Hematopoietic multipotent progenitor cell (in vitro differentiated cells): Measurements from ENCODE around the gene ENO1. TPM values are rescaled to one million over a fixed set of nuclear protein-coding genes. Genes with fewer than 3 reads are reported as not detected.
"Not testable (repeated sequence)": the region's sequence is repeated elsewhere in the genome, so short reads cannot be mapped to it uniquely, and the experiment has no call there.

Experiments used
- DNase-seq, 3 donors: peaks; one replicate each; pipeline ENCODE4 v3.0.0-alpha.2; 2011 to 2015; ENCODE audit warnings: low read depth in 2 of 3, low spot score in 2 of 3
- total RNA-seq: library from RNA; depleted of rRNA; stranded (reverse); fragments of >200 nt; gene quantifications from one replicate; pipeline ENCODE4 v1.2.3, GENCODE V29; 2012

Gene ENO1
- total RNA-seq, result 1,354 TPM

GRCh38 chr1:8878448-8878697 is at the start of gene ENO1:
ENO1 (minus strand) TSS chr1:8878686; CDS start chr1:8874908, 3,778 bp downstream.
- no peak for DNase-seq

GRCh38 chr1:8926707-8927694 is 48.5 kb upstream of the ENO1 start:
- DNase-seq, result no peak

GRCh38 chr1:8925960-8926359 is 47.5 kb upstream of the ENO1 start:
- no peak for DNase-seq

- peak in 2 of 3 donors; percentile 23 to 62 for DNase-seq
Observed at GRCh38 chr1:8925406-8925805, 46.9 kb upstream of the ENO1 start.

GRCh38 chr1:8922962-8923361 is 44.5 kb upstream of the ENO1 start:
- DNase-seq, result no peak

GRCh38 chr1:8917536-8917935 is 39.0 kb upstream of the ENO1 start:
- DNase-seq, result not testable (repeated sequence)

GRCh38 chr1:8915446-8915845 is 37.0 kb upstream of the ENO1 start:
- no peak for DNase-seq

- DNase-seq, result no peak
Observed at GRCh38 chr1:8914466-8914865, 36.0 kb upstream of the ENO1 start.

GRCh38 chr1:8913457-8913856 is 35.0 kb upstream of the ENO1 start:
- no peak for DNase-seq

GRCh38 chr1:8911416-8912309 is 33.2 kb upstream of the ENO1 start:
- DNase-seq, result no peak

GRCh38 chr1:8910914-8911313 is 32.4 kb upstream of the ENO1 start:
- DNase-seq, result no peak

- DNase-seq, result no peak
Observed at GRCh38 chr1:8910331-8910730, 31.8 kb upstream of the ENO1 start.

GRCh38 chr1:8908388-8909151 is 30.1 kb upstream of the ENO1 start:
- no peak for DNase-seq

GRCh38 chr1:8905582-8906191 is 27.2 kb upstream of the ENO1 start:
- DNase-seq, result no peak

GRCh38 chr1:8903908-8904650 is 25.6 kb upstream of the ENO1 start:
- no peak for DNase-seq

- DNase-seq, result peak in 2 of 3 donors; percentile 35 to 53
Observed at GRCh38 chr1:8903410-8903809, 24.9 kb upstream of the ENO1 start.

- no peak for DNase-seq
Observed at GRCh38 chr1:8902765-8903164, 24.3 kb upstream of the ENO1 start.

GRCh38 chr1:8900684-8901083 is 22.2 kb upstream of the ENO1 start:
- not testable (repeated sequence) for DNase-seq

GRCh38 chr1:8899046-8899445 is 20.6 kb upstream of the ENO1 start:
- DNase-seq, result no peak

- not testable (repeated sequence) for DNase-seq
Observed at GRCh38 chr1:8898418-8898817, 19.9 kb upstream of the ENO1 start.
